SK-N-SH treated with all-trans-retinoic acid at 6 μM for 48 hours (cell line): ENCODE data around the gene TRIM40.

Experiments
- ATAC-seq: fragments of 200-7000 bp; cut with Tn5 transposase; 3 replicates; pipeline ENCODE4 v1.9.1; 2020; ENCODE audit warnings: mild to moderate bottlenecking, moderate library complexity
- ARNTL ChIP-seq: fragments of 450-650 bp; formaldehyde crosslinking; IDR thresholded peaks from 2 replicates; pipeline ENCODE4 v1.5.0; 2020; ENCODE audit warnings: low read depth, mild to moderate bottlenecking, moderate library complexity, borderline replicate concordance
- BACH2 ChIP-seq: fragments of 250-450 bp; sonication (Bioruptor Pico); IDR thresholded peaks from 2 replicates; pipeline ENCODE4 v1.9.0; 2021; ENCODE audit warnings: mild to moderate bottlenecking, borderline replicate concordance
- CSDC2 ChIP-seq: fragments of 250-450 bp; sonication (Bioruptor Pico); IDR thresholded peaks from 2 replicates; pipeline ENCODE4 v1.5.0; 2020; ENCODE audit warnings: mild to moderate bottlenecking, moderate library complexity
- ESRRG ChIP-seq: fragments of 250-450 bp; sonication (Bioruptor Pico); IDR thresholded peaks from 2 replicates; pipeline ENCODE4 v1.6.1; 2021; ENCODE audit warnings: mild to moderate bottlenecking
- GLIS3 ChIP-seq: fragments of 250-450 bp; sonication (Bioruptor Pico); IDR thresholded peaks from 2 replicates; pipeline ENCODE4 v1.5.0; 2020; ENCODE audit warnings: mild to moderate bottlenecking, moderate library complexity
- ISL1 ChIP-seq: fragments of 250-450 bp; sonication (Bioruptor Pico); IDR thresholded peaks from 2 replicates; pipeline ENCODE4 v2.1.2; 2022; ENCODE audit warnings: mild to moderate bottlenecking, moderate library complexity
- OSR1 ChIP-seq: fragments of 250-450 bp; sonication (Bioruptor Pico); IDR thresholded peaks from 2 replicates; pipeline ENCODE4 v1.8.0; 2022; ENCODE audit warnings: moderate library complexity, mild to moderate bottlenecking, inconsistent platforms
- TCF4 ChIP-seq: fragments of 250-450 bp; sonication (Bioruptor Pico); IDR thresholded peaks from 2 replicates; pipeline ENCODE4 v1.8.0; 2021; ENCODE audit warnings: mild to moderate bottlenecking, moderate library complexity, borderline replicate concordance
- TOX ChIP-seq: fragments of 250-450 bp; sonication (Bioruptor Pico); IDR thresholded peaks from 2 replicates; pipeline ENCODE4 v1.8.0; 2021; ENCODE audit warnings: mild to moderate bottlenecking, moderate library complexity, borderline replicate concordance
- ZC3H10 ChIP-seq: fragments of 250-450 bp; sonication (Bioruptor Pico); IDR thresholded peaks from 2 replicates; pipeline ENCODE4 v1.5.1; 2021; ENCODE audit warnings: mild to moderate bottlenecking, moderate library complexity
- ZFP3 ChIP-seq: fragments of 250-450 bp; sonication (Bioruptor Pico); IDR thresholded peaks from 2 replicates; pipeline ENCODE4 v1.5.0; 2020; ENCODE audit warnings: mild to moderate bottlenecking, moderate library complexity
- ZFP30 ChIP-seq: fragments of 450-650 bp; formaldehyde crosslinking; IDR thresholded peaks from 2 replicates; pipeline ENCODE4 v1.5.0; 2022; ENCODE audit warnings: mild to moderate bottlenecking, moderate library complexity
- ZNF565 ChIP-seq: fragments of 450-650 bp; formaldehyde crosslinking; conservative IDR thresholded peaks from 2 replicates; pipeline ENCODE4 v1.5.0; 2020; ENCODE audit warnings: low read depth, mild to moderate bottlenecking, moderate library complexity
- ZNF8 ChIP-seq: fragments of 450-650 bp; formaldehyde crosslinking; IDR thresholded peaks from 2 replicates; pipeline ENCODE4 v1.5.0; 2020; ENCODE audit warnings: mild to moderate bottlenecking, moderate library complexity
- TF ChIP-seq, protein P1 (sequence below): fragments of 250-450 bp; sonication (Bioruptor Pico); IDR thresholded peaks from 2 replicates; pipeline ENCODE4 v1.8.0; 2021; ENCODE audit warnings: low read depth, mild to moderate bottlenecking, moderate library complexity, borderline replicate concordance
- TF ChIP-seq, protein P2 (sequence below): fragments of 250-450 bp; sonication (Bioruptor Pico); IDR thresholded peaks from 2 replicates; pipeline ENCODE4 v1.5.0; 2020; ENCODE audit warnings: mild to moderate bottlenecking, moderate library complexity
- TF ChIP-seq, protein P3 (sequence below): fragments of 250-450 bp; sonication (Bioruptor Pico); IDR thresholded peaks from 2 replicates; pipeline ENCODE4 v1.5.1; 2021; ENCODE audit warnings: mild to moderate bottlenecking, moderate library complexity
- TF ChIP-seq, protein P4 (sequence below): fragments of 250-450 bp; sonication (Bioruptor Pico); IDR thresholded peaks from 2 replicates; pipeline ENCODE4 v1.5.1; 2020; ENCODE audit warnings: low read depth, mild to moderate bottlenecking, moderate library complexity
- TF ChIP-seq, protein P5 (sequence below): fragments of 250-450 bp; sonication (Bioruptor Pico); IDR thresholded peaks from 2 replicates; pipeline ENCODE4 v1.8.0; 2020; ENCODE audit warnings: mild to moderate bottlenecking, moderate library complexity, borderline replicate concordance

TRIM40 gene, protein sequence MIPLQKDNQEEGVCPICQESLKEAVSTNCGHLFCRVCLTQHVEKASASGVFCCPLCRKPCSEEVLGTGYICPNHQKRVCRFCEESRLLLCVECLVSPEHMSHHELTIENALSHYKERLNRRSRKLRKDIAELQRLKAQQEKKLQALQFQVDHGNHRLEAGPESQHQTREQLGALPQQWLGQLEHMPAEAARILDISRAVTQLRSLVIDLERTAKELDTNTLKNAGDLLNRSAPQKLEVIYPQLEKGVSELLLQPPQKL

DNA sequence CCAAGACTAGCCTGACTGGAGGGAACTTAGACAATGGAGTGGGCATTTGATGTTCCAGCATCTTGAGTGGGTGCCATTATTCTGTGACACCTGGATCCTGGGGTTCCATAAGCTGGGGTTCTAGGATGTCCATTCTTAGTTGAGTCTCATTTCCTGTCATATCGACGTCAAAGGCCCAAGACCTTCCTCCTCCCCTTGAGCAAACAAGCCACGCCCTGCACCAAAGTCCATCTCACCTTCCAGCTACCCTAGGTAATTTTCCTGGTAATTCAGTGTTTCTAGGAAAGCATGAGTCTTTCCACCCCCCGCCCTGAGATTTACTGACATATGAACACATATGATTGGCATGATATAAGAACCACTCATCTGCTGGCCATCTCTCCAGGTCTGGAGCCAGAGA is at the start of gene TRIM40:
TSS of gene TRIM40 (plus strand) at position 384 of the 400 bp plus-strand sequence. CDS start 897 bp downstream, outside the sequence.
- no peak for ATAC-seq
- no peak for TF ChIP-seq ZFP3 (CRISPR knock-in tag)
- TF ChIP-seq ZNF8 (CRISPR knock-in tag): no peak
- TF ChIP-seq, protein P1, sequence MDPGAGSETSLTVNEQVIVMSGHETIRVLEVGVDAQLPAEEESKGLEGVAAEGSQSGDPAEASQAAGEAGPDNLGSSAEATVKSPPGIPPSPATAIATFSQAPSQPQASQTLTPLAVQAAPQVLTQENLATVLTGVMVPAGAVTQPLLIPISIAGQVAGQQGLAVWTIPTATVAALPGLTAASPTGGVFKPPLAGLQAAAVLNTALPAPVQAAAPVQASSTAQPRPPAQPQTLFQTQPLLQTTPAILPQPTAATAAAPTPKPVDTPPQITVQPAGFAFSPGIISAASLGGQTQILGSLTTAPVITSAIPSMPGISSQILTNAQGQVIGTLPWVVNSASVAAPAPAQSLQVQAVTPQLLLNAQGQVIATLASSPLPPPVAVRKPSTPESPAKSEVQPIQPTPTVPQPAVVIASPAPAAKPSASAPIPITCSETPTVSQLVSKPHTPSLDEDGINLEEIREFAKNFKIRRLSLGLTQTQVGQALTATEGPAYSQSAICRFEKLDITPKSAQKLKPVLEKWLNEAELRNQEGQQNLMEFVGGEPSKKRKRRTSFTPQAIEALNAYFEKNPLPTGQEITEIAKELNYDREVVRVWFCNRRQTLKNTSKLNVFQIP: no peak
- TF ChIP-seq, protein P2, sequence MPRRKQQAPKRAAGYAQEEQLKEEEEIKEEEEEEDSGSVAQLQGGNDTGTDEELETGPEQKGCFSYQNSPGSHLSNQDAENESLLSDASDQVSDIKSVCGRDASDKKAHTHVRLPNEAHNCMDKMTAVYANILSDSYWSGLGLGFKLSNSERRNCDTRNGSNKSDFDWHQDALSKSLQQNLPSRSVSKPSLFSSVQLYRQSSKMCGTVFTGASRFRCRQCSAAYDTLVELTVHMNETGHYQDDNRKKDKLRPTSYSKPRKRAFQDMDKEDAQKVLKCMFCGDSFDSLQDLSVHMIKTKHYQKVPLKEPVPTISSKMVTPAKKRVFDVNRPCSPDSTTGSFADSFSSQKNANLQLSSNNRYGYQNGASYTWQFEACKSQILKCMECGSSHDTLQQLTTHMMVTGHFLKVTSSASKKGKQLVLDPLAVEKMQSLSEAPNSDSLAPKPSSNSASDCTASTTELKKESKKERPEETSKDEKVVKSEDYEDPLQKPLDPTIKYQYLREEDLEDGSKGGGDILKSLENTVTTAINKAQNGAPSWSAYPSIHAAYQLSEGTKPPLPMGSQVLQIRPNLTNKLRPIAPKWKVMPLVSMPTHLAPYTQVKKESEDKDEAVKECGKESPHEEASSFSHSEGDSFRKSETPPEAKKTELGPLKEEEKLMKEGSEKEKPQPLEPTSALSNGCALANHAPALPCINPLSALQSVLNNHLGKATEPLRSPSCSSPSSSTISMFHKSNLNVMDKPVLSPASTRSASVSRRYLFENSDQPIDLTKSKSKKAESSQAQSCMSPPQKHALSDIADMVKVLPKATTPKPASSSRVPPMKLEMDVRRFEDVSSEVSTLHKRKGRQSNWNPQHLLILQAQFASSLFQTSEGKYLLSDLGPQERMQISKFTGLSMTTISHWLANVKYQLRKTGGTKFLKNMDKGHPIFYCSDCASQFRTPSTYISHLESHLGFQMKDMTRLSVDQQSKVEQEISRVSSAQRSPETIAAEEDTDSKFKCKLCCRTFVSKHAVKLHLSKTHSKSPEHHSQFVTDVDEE (CRISPR knock-in tag): no peak
- TF ChIP-seq, protein P3, sequence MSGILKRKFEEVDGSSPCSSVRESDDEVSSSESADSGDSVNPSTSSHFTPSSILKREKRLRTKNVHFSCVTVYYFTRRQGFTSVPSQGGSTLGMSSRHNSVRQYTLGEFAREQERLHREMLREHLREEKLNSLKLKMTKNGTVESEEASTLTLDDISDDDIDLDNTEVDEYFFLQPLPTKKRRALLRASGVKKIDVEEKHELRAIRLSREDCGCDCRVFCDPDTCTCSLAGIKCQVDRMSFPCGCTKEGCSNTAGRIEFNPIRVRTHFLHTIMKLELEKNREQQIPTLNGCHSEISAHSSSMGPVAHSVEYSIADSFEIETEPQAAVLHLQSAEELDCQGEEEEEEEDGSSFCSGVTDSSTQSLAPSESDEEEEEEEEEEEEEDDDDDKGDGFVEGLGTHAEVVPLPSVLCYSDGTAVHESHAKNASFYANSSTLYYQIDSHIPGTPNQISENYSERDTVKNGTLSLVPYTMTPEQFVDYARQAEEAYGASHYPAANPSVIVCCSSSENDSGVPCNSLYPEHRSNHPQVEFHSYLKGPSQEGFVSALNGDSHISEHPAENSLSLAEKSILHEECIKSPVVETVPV (CRISPR knock-in tag): no peak
- no peak for TF ChIP-seq CSDC2 (CRISPR knock-in tag)

DNA sequence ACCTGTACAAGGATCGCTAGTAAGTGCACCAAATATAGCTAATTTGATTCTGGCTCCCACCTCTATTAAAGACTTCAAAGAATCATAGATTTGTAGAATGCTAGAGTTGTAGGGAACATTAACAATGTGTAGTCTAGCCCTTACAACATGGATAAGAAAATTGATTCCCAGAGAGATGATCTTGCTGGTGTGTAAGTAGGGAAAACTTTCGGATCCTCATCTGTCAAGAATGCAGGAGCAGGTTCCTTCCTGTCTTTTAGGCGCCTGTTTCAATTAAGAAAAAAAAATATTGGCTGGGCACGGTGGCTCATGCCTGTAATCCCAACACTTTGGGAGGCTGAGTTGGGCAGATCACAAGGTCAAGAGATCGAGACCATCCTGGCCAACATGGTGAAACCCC is 48.1 kb upstream of the TRIM40 start:
- ATAC-seq: no peak

DNA sequence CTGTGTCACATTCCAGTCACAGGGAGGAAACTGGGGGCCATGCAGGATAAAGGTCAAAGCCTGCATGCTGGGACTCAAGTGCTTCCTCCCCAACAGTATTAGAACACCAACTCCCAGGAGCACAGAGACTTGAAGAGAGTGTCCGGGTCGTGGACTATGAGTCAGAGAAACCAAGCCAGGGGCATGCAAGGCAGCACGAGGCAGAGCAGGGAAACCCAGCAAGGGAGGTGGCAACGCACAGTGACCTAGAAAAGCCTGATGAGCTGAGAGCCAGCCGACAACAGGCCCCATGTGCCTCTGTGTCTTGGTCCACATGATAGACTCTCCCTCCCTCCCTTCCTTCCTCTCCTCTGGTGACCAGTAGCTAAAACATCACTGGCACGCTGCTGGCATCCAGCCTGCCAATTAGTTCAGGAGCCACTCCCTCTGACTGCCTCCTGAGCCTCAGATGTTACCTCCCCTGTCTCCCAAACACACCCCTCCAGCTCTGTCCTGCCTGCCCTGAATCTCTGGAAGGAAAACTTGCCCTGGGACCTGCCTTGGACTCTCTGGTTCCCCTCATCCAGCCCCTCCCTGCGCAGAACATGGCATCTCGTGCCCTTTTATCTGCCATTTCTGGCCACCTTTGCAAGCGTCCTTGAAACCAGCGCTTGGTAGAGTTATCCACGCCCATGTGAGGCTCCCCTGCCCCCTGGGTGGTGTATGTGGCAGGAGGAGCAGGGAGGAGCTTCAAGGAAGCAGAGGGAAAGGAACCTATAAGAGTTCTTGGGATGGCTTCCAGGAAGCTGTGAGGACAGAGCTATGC is 44.2 kb upstream of the TRIM40 start:
- peak; percentile 82 for ATAC-seq
- no peak for TF ChIP-seq OSR1 (CRISPR knock-in tag)
- TF ChIP-seq, protein P4, sequence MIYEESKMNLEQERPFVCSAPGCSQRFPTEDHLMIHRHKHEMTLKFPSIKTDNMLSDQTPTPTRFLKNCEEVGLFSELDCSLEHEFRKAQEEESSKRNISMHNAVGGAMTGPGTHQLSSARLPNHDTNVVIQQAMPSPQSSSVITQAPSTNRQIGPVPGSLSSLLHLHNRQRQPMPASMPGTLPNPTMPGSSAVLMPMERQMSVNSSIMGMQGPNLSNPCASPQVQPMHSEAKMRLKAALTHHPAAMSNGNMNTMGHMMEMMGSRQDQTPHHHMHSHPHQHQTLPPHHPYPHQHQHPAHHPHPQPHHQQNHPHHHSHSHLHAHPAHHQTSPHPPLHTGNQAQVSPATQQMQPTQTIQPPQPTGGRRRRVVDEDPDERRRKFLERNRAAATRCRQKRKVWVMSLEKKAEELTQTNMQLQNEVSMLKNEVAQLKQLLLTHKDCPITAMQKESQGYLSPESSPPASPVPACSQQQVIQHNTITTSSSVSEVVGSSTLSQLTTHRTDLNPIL: no peak
- no peak for TF ChIP-seq CSDC2 (CRISPR knock-in tag)
- TF ChIP-seq ZNF565: no peak
- no peak for TF ChIP-seq ZC3H10 (CRISPR knock-in tag)
- TF ChIP-seq ARNTL (CRISPR knock-in tag): no peak
- TF ChIP-seq GLIS3 (CRISPR knock-in tag): no peak
- TF ChIP-seq ESRRG (CRISPR knock-in tag): no peak
- TF ChIP-seq ZFP3 (CRISPR knock-in tag): no peak

More for the DNA sequence above, 48.1 kb upstream of the TRIM40 start:
- TF ChIP-seq ISL1 (CRISPR knock-in tag) (no peak), GLIS3 (CRISPR knock-in tag) (no peak), TCF4 (CRISPR knock-in tag) (no peak), ZC3H10 (CRISPR knock-in tag) (no peak), ZFP30 (no peak), ARNTL (CRISPR knock-in tag) (no peak), BACH2 (CRISPR knock-in tag) (no peak), CSDC2 (CRISPR knock-in tag) (no peak), ZNF565 (no peak), ZFP3 (CRISPR knock-in tag) (no peak), OSR1 (CRISPR knock-in tag) (no peak), TOX (CRISPR knock-in tag) (no peak)
- TF ChIP-seq, protein P5, sequence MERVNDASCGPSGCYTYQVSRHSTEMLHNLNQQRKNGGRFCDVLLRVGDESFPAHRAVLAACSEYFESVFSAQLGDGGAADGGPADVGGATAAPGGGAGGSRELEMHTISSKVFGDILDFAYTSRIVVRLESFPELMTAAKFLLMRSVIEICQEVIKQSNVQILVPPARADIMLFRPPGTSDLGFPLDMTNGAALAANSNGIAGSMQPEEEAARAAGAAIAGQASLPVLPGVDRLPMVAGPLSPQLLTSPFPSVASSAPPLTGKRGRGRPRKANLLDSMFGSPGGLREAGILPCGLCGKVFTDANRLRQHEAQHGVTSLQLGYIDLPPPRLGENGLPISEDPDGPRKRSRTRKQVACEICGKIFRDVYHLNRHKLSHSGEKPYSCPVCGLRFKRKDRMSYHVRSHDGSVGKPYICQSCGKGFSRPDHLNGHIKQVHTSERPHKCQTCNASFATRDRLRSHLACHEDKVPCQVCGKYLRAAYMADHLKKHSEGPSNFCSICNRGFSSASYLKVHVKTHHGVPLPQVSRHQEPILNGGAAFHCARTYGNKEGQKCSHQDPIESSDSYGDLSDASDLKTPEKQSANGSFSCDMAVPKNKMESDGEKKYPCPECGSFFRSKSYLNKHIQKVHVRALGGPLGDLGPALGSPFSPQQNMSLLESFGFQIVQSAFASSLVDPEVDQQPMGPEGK (CRISPR knock-in tag): no peak
- TF ChIP-seq, protein P3 (CRISPR knock-in tag): no peak
- TF ChIP-seq, protein P1: no peak
